Neuronal stem cell (in vitro differentiated cells): ENCODE measurements around the gene OR52N2.
A peak's percentile ranks its signal among the peaks of the same experiment; 100 is the strongest.

ENCODE experiments used
- DNase-seq: peaks from one replicate; pipeline ENCODE4 v3.0.0-alpha.2; 2013; ENCODE audit warnings: low spot score
- H2AFZ ChIP-seq: one replicate; pipeline ENCODE4 v1.6.1; 2013; ENCODE audit warnings: mild to moderate bottlenecking, low read length, inconsistent platforms
- H2AK5ac ChIP-seq: 2 replicates; pipeline ENCODE4 v1.6.1; 2013; ENCODE audit warnings: low read depth, mild to moderate bottlenecking, inconsistent platforms, low read length, moderate library complexity, mixed read lengths
- H2BK120ac ChIP-seq: 2 replicates; pipeline ENCODE4 v1.6.1; 2013; ENCODE audit warnings: low read depth, mild to moderate bottlenecking, inconsistent platforms, low read length, moderate library complexity, mixed read lengths
- H2BK12ac ChIP-seq: one replicate; pipeline ENCODE4 v1.6.1; 2013; ENCODE audit warnings: low read length, inconsistent platforms
- H2BK15ac ChIP-seq: 2 replicates; pipeline ENCODE4 v1.6.1; 2013; ENCODE audit warnings: mild to moderate bottlenecking, low read length, inconsistent platforms, mixed read lengths
- H2BK5ac ChIP-seq: one replicate; pipeline ENCODE4 v1.6.1; 2013; ENCODE audit warnings: inconsistent platforms, mild to moderate bottlenecking, low read length, moderate library complexity
- H3K14ac ChIP-seq: one replicate; pipeline ENCODE4 v1.6.1; 2013; ENCODE audit warnings: low read length, inconsistent platforms
- H3K18ac ChIP-seq: 2 replicates; pipeline ENCODE4 v1.6.1; 2013; ENCODE audit warnings: low read length, inconsistent platforms
- H3K23ac ChIP-seq: 2 replicates; pipeline ENCODE4 v1.6.1; 2013; ENCODE audit warnings: low read depth, mild to moderate bottlenecking, mixed read lengths, low read length, inconsistent platforms; ENCODE audit not compliant: poor library complexity
- H3K27ac ChIP-seq: replicated peaks from 3 replicates; pipeline ENCODE4 v1.5.1; 2013; ENCODE audit warnings: low read length, inconsistent platforms
- H3K27me3 ChIP-seq, 3 experiments: 2 replicates each; pipeline ENCODE4 v1.6.1; 2013; ENCODE audit warnings: low read length in 3 of 3, mild to moderate bottlenecking in 2 of 3, inconsistent platforms in 1 of 3, low read depth in 1 of 3, mixed read lengths in 1 of 3, moderate library complexity in 1 of 3; ENCODE audit not compliant: control insufficient read depth in 3 of 3, insufficient read depth in 3 of 3
- H3K36me3 ChIP-seq, 2 donors: replicated peaks in 1 of 2; 2 replicates each; pipeline ENCODE4 v1.6.1; 2013; ENCODE audit warnings: low read length in 2 of 2; ENCODE audit not compliant: control insufficient read depth in 2 of 2, insufficient read depth in 2 of 2
- H3K4ac ChIP-seq: 2 replicates; pipeline ENCODE4 v1.6.1; 2013; ENCODE audit warnings: inconsistent platforms, mild to moderate bottlenecking, low read length, moderate library complexity
- H3K4me1 ChIP-seq, 2 donors: 1 replicate in 1 of 2; 2 replicates in 1 of 2; pipeline ENCODE4 v1.6.1; 2013; ENCODE audit warnings: low read length in 2 of 2, low read depth in 1 of 2; ENCODE audit not compliant: control insufficient read depth in 2 of 2, insufficient read depth in 1 of 2
- H3K4me2 ChIP-seq: one replicate; pipeline ENCODE4 v1.6.1; 2013; ENCODE audit warnings: mild to moderate bottlenecking, low read length, inconsistent platforms; ENCODE audit not compliant: insufficient read depth, poor library complexity, severe bottlenecking
- H3K4me3 ChIP-seq, 2 donors: 2 replicates each; pipeline ENCODE4 v1.5.1; 2013; ENCODE audit warnings: low read length in 2 of 2, mild to moderate bottlenecking in 2 of 2, inconsistent platforms in 1 of 2, moderate library complexity in 1 of 2
- H3K79me1 ChIP-seq: one replicate; pipeline ENCODE4 v1.6.1; 2013; ENCODE audit warnings: low read depth, mild to moderate bottlenecking, inconsistent platforms, low read length, moderate library complexity
- H3K9ac ChIP-seq: one replicate; pipeline ENCODE4 v1.6.1; 2013; ENCODE audit warnings: mild to moderate bottlenecking, low read depth, low read length, inconsistent platforms; ENCODE audit not compliant: poor library complexity
- H3K9me3 ChIP-seq, 2 donors: replicated peaks in 1 of 2; 2 replicates each; pipeline versions ENCODE3 to v1.6.1; 2013; ENCODE audit warnings: low read length in 2 of 2, mild to moderate bottlenecking in 2 of 2, inconsistent platforms in 1 of 2, low read depth in 1 of 2, mixed read lengths in 1 of 2, moderate library complexity in 1 of 2; ENCODE audit not compliant: control insufficient read depth in 2 of 2, insufficient read depth in 1 of 2
- H4K8ac ChIP-seq: one replicate; pipeline ENCODE4 v1.6.1; 2013; ENCODE audit warnings: low read depth, mild to moderate bottlenecking, inconsistent platforms, low read length, moderate library complexity
- H4K91ac ChIP-seq: one replicate; pipeline ENCODE4 v1.6.1; 2013; ENCODE audit warnings: low read length, low read depth, mild to moderate bottlenecking, inconsistent platforms; ENCODE audit not compliant: poor library complexity
- WGBS, 2 donors: extraction: QIAGEN DNeasy Blood & Tissue Kit; methylation state at CpG; one replicate each; pipeline ENCODE4 v1.1.7; 2013; ENCODE audit warnings: missing lambda C conversion rate in 2 of 2, mixed read lengths in 1 of 2; ENCODE audit not compliant: insufficient read length in 2 of 2, insufficient replicate concordance in 1 of 2; ENCODE audit errors: extremely low coverage in 2 of 2; 5-methylcytosine and 5-hydroxymethylcytosine counted together

OR52N2 gene

GRCh38 chr11:5809905-5810795 lies 1.4 kb downstream of the OR52N2 start:
- Histone ChIP-seq H3K27me3 (no peaks in the 10 kb centered on the region), H3K27ac (no peak overlapping the region), H2BK12ac (no peak overlapping the region), H3K4me3 (no peak overlapping the region), H2BK15ac (no peak overlapping the region), H4K8ac (no peak overlapping the region), H2AFZ (no peak overlapping the region), H3K4ac (no peak overlapping the region), H3K9ac (no peak overlapping the region), H2BK5ac (no peak overlapping the region), H2BK120ac (no peak overlapping the region), H3K4me2 (no peak overlapping the region), H2AK5ac (no peak overlapping the region), H3K4me1 (peaks cover 0 to 3% of the 10 kb centered on the region in 2 donors), H3K9me3 (no peaks in the 10 kb centered on the region), H3K18ac (no peak overlapping the region), H3K23ac (no peak overlapping the region), H3K36me3 (no peaks in the 10 kb centered on the region), H3K14ac (no peak overlapping the region), H4K91ac (no peak overlapping the region), H3K79me1 (no peaks in the 10 kb centered on the region)
- no peak for DNase-seq
- 100% methylated on average over 1 of the region's 6 CpGs; no CpG with 5 or more reads in 1 of the 2 donors for WGBS, 2 donors

DNA sequence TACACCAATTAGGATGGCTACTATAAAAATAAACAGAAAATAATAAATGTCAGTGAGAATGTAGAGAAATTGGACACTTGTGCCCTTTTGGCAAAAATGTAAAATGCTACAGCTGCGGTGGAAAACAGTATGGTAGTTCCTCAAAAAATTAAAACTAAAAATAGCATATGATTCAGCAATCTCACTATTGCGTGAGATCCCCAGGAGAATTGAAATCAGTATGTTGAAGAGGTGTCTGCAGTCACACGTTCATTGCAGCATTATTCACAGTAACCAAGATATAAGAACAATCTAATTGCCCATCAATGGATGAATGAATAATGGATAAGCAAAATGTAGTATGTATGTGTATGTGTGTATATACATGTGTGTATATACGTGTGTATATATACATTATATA lies 6.8 kb downstream of the OR52N2 start:
- Histone ChIP-seq H4K8ac (no peak overlapping the region), H2BK15ac (no peak overlapping the region), H2BK5ac (no peak overlapping the region), H3K4me1 (no peaks in the 10 kb centered on the region), H3K27ac (no peak overlapping the region), H3K9me3 (no peaks in the 10 kb centered on the region), H3K4ac (no peak overlapping the region), H2BK12ac (no peak overlapping the region), H3K27me3 (no peaks in the 10 kb centered on the region), H2AK5ac (no peak overlapping the region), H3K4me2 (no peak overlapping the region), H3K4me3 (no peak overlapping the region), H2AFZ (no peak overlapping the region), H3K18ac (no peak overlapping the region), H3K14ac (no peak overlapping the region), H3K23ac (no peak overlapping the region), H3K36me3 (no peaks in the 10 kb centered on the region), H2BK120ac (no peak overlapping the region), H3K79me1 (no peaks in the 10 kb centered on the region), H3K9ac (no peak overlapping the region), H4K91ac (no peak overlapping the region)
- no CpG with 5 or more reads among the region's 4 CpGs for WGBS, 2 donors
- DNase-seq, result no peak

DNA sequence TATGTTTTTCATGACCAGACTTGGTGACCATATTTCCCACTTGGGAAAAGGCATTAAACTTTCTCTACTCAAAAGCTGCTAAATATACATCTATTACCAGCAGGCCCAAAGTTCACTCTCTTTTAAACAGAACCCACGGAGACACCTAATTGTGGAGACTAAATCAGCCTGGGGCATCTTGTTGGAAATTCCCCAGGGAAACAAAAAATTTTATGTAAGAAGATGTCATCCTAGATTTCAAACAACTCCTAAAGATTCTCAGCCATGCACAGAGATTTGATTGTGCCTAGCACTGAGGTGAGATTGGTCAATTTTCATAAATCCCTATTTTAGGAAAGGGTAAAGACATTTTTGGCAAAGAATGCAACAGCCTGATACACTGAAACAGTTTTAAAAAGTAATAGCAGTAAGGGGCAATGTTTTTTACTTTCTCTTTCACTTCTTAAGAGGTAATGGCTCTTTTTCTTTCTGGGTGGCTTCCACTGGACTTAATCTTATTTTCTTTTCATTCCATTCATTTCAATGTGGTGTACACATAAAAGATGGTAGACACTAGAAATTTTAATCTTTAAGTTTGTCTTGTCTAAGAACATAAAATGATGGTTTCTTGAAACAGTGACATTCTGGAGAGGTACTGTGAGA lies 9.6 kb downstream of the OR52N2 start:
- no peak overlapping the region for H3K9ac ChIP-seq
- no peaks in the 10 kb centered on the region for H3K27me3 ChIP-seq
- no peak overlapping the region for H3K14ac ChIP-seq
- no peaks in the 10 kb centered on the region for H3K4me1 ChIP-seq
- H3K4me2 ChIP-seq, result no peak overlapping the region
- no peaks in the 10 kb centered on the region for H3K9me3 ChIP-seq
- H2BK15ac ChIP-seq, result no peak overlapping the region
- no peak overlapping the region for H3K4ac ChIP-seq
- H3K23ac ChIP-seq, result no peak overlapping the region
- no peak overlapping the region for H2AK5ac ChIP-seq
- no peak overlapping the region for H2AFZ ChIP-seq
- no peak overlapping the region for H2BK12ac ChIP-seq
- H3K18ac ChIP-seq, result no peak overlapping the region
- WGBS, 2 donors, result no CpG with 5 or more reads among the region's 1 CpG
- H2BK120ac ChIP-seq, result no peak overlapping the region
- no peak for DNase-seq
- no peak overlapping the region for H4K91ac ChIP-seq
- H3K79me1 ChIP-seq, result no peaks in the 10 kb centered on the region
- no peak overlapping the region for H4K8ac ChIP-seq
- H3K36me3 ChIP-seq, result no peaks in the 10 kb centered on the region
- H2BK5ac ChIP-seq, result no peak overlapping the region
- no peak overlapping the region for H3K27ac ChIP-seq
- no peak overlapping the region for H3K4me3 ChIP-seq

- no peak overlapping the region for H2BK15ac ChIP-seq
- H3K4ac ChIP-seq, result no peak overlapping the region
These were observed 22.6 kb downstream of the OR52N2 start for GRCh38 chr11:5831196-5831829.

More at GRCh38 chr11:5831196-5831829, 22.6 kb downstream of the OR52N2 start:
- no peak overlapping the region for H2BK5ac ChIP-seq
- no CpG with 5 or more reads among the region's 6 CpGs for whole genome bisulfite sequencing, 2 donors
- no peak overlapping the region for H3K18ac ChIP-seq
- H3K14ac ChIP-seq, result no peak overlapping the region
- no peaks in the 10 kb centered on the region for H3K4me1 ChIP-seq
- no peaks in the 10 kb centered on the region for H3K27me3 ChIP-seq
- no peak overlapping the region for H4K8ac ChIP-seq
- no peaks in the 10 kb centered on the region for H3K9me3 ChIP-seq
- no peak overlapping the region for H3K23ac ChIP-seq
- no peak overlapping the region for H2BK120ac ChIP-seq
- no peak overlapping the region for H2AK5ac ChIP-seq
- no peak overlapping the region for H3K4me2 ChIP-seq
- H3K9ac ChIP-seq, result no peak overlapping the region
- no peaks in the 10 kb centered on the region for H3K36me3 ChIP-seq
- H3K27ac ChIP-seq, result no peak overlapping the region
- H3K79me1 ChIP-seq, result no peaks in the 10 kb centered on the region
- no peak overlapping the region for H4K91ac ChIP-seq
- H2BK12ac ChIP-seq, result no peak overlapping the region
- no peak overlapping the region for H3K4me3 ChIP-seq
- peak overlapping the region; percentile 20 for H2AFZ ChIP-seq
- DNase-seq, result no peak
